Neural cell (in vitro differentiated cells): Measurements from ENCODE around the gene SUMO1.

Experiments
- EP300 ChIP-seq: fragments of 450-650 bp; conservative IDR thresholded peaks from 2 replicates; pipeline ENCODE4 v1.6.1; 2014; ENCODE audit warnings: antibody characterized with exemption, mild to moderate bottlenecking, moderate library complexity; ENCODE audit not compliant: poor library complexity, severe bottlenecking
- EZH2 ChIP-seq: fragments of 200-600, 300-800 bp; shearing (Covaris generic), sonication (generic); IDR thresholded peaks from 2 replicates; pipeline ENCODE4 v1.6.1; 2014; ENCODE audit warnings: antibody characterized with exemption, low read length, borderline replicate concordance, mild to moderate bottlenecking; ENCODE audit not compliant: insufficient read depth, poor library complexity, severe bottlenecking
- MXI1 ChIP-seq: fragments of 450-650 bp; conservative IDR thresholded peaks from 2 replicates; pipeline ENCODE4 v1.6.1; 2014; ENCODE audit warnings: antibody characterized with exemption, mild to moderate bottlenecking; ENCODE audit not compliant: poor library complexity, severe bottlenecking
- POLR2AphosphoS5 ChIP-seq: IDR thresholded peaks from 2 replicates; pipeline ENCODE4 v1.6.1; 2012
- RAD21 ChIP-seq: fragments of 450-650 bp; conservative IDR thresholded peaks from 2 replicates; pipeline ENCODE4 v1.6.1; 2014; ENCODE audit warnings: antibody characterized with exemption, mild to moderate bottlenecking, moderate library complexity
- SMC3 ChIP-seq: fragments of 450-650 bp; conservative IDR thresholded peaks from 2 replicates; pipeline ENCODE4 v1.6.1; 2014; ENCODE audit warnings: antibody characterized with exemption, mild to moderate bottlenecking, moderate library complexity; ENCODE audit not compliant: poor library complexity
- TAF1 ChIP-seq: IDR thresholded peaks from 2 replicates; pipeline ENCODE4 v1.6.1; 2012; ENCODE audit warnings: low read depth
- TF ChIP-seq, protein P1 (sequence below): fragments of 450-650 bp; IDR thresholded peaks from 2 replicates; pipeline ENCODE4 v1.5.1; 2014; ENCODE audit warnings: antibody characterized with exemption, mild to moderate bottlenecking, moderate library complexity; ENCODE audit not compliant: poor library complexity, severe bottlenecking
- TF ChIP-seq, protein P2 (sequence below): IDR thresholded peaks from 2 replicates; pipeline ENCODE4 v1.6.1; 2012; ENCODE audit warnings: borderline replicate concordance

DNA sequence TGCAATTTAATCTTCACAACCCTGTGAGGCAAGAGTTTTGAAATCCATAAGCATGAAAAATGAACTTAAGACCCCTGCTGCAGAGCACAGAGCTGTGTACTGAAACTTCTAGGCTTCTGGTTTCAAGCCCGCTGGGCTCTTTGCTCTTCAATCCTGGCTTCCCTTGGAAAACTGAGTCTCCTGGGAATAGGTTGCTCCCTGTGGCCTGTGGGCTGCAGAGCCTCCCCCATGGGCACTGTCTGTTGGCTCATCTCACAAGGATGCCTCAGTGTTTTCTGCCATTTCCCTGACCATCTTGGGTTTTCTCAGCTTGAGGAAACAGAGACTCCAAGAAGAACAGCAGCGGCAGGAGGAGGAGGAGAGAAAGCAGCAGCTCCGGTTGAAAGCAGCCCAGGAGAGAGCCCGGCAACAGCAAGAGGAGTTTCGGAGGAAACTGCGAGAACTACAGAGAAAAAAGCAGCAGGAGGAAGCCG lies 44.5 kb downstream of the SUMO1 start:
- TF ChIP-seq, protein P1, sequence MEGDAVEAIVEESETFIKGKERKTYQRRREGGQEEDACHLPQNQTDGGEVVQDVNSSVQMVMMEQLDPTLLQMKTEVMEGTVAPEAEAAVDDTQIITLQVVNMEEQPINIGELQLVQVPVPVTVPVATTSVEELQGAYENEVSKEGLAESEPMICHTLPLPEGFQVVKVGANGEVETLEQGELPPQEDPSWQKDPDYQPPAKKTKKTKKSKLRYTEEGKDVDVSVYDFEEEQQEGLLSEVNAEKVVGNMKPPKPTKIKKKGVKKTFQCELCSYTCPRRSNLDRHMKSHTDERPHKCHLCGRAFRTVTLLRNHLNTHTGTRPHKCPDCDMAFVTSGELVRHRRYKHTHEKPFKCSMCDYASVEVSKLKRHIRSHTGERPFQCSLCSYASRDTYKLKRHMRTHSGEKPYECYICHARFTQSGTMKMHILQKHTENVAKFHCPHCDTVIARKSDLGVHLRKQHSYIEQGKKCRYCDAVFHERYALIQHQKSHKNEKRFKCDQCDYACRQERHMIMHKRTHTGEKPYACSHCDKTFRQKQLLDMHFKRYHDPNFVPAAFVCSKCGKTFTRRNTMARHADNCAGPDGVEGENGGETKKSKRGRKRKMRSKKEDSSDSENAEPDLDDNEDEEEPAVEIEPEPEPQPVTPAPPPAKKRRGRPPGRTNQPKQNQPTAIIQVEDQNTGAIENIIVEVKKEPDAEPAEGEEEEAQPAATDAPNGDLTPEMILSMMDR = no peak
- TF ChIP-seq, protein P2, sequence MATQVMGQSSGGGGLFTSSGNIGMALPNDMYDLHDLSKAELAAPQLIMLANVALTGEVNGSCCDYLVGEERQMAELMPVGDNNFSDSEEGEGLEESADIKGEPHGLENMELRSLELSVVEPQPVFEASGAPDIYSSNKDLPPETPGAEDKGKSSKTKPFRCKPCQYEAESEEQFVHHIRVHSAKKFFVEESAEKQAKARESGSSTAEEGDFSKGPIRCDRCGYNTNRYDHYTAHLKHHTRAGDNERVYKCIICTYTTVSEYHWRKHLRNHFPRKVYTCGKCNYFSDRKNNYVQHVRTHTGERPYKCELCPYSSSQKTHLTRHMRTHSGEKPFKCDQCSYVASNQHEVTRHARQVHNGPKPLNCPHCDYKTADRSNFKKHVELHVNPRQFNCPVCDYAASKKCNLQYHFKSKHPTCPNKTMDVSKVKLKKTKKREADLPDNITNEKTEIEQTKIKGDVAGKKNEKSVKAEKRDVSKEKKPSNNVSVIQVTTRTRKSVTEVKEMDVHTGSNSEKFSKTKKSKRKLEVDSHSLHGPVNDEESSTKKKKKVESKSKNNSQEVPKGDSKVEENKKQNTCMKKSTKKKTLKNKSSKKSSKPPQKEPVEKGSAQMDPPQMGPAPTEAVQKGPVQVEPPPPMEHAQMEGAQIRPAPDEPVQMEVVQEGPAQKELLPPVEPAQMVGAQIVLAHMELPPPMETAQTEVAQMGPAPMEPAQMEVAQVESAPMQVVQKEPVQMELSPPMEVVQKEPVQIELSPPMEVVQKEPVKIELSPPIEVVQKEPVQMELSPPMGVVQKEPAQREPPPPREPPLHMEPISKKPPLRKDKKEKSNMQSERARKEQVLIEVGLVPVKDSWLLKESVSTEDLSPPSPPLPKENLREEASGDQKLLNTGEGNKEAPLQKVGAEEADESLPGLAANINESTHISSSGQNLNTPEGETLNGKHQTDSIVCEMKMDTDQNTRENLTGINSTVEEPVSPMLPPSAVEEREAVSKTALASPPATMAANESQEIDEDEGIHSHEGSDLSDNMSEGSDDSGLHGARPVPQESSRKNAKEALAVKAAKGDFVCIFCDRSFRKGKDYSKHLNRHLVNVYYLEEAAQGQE = no peak
- TF ChIP-seq EZH2 = no peak
- no peak for TF ChIP-seq EP300
- no peak for TF ChIP-seq POLR2AphosphoS5
- no peak for TF ChIP-seq MXI1
- no peak for TF ChIP-seq TAF1
- TF ChIP-seq RAD21 = no peak
- no peak for TF ChIP-seq SMC3
